NCI-H2227 (cell line): Measurements from ENCODE around the gene TYW1.
"Not testable (repeated sequence)": the region's sequence is repeated elsewhere in the genome, so short reads cannot be mapped to it uniquely, and the experiment has no call there.

Experiments
- DNase-seq: peaks from one replicate; lab custom pipeline; 2025; ENCODE audit not compliant: unreplicated experiment; lab: John Stamatoyannopoulos, UW

Gene TYW1

GRCh38 chr7:67042781-67043558 lies 46.3 kb downstream of the TYW1 start:
- not testable (repeated sequence) for DNase-seq

GRCh38 chr7:67043559-67043930 lies 46.9 kb downstream of the TYW1 start:
- DNase-seq, result not testable (repeated sequence)

- DNase-seq, result no peak
Observed at GRCh38 chr7:67045496-67045995, 48.9 kb downstream of the TYW1 start.

- not testable (repeated sequence) for DNase-seq
Observed at GRCh38 chr7:67046819-67047218, 50.2 kb downstream of the TYW1 start.

GRCh38 chr7:67049908-67050307 lies 53.3 kb downstream of the TYW1 start:
- not testable (repeated sequence) for DNase-seq

- not testable (repeated sequence) for DNase-seq
Observed at GRCh38 chr7:67052161-67052560, 55.5 kb downstream of the TYW1 start.

- DNase-seq, result no peak
Observed at GRCh38 chr7:67056683-67057082, 60.0 kb downstream of the TYW1 start.

GRCh38 chr7:67061321-67061720 lies 64.7 kb downstream of the TYW1 start:
- DNase-seq, result not testable (repeated sequence)

- DNase-seq, result not testable (repeated sequence)
Observed at GRCh38 chr7:67062802-67063201, 66.2 kb downstream of the TYW1 start.

GRCh38 chr7:67066950-67067622 lies 70.5 kb downstream of the TYW1 start:
- not testable (repeated sequence) for DNase-seq

GRCh38 chr7:67076120-67076519 lies 79.5 kb downstream of the TYW1 start:
- not testable (repeated sequence) for DNase-seq

GRCh38 chr7:67082880-67083279 lies 86.2 kb downstream of the TYW1 start:
- not testable (repeated sequence) for DNase-seq

GRCh38 chr7:67089261-67089660 lies 92.6 kb downstream of the TYW1 start:
- not testable (repeated sequence) for DNase-seq

- DNase-seq, result not testable (repeated sequence)
Observed at GRCh38 chr7:67091053-67091452, 94.4 kb downstream of the TYW1 start.

- not testable (repeated sequence) for DNase-seq
Observed at GRCh38 chr7:67098031-67098430, 101.4 kb downstream of the TYW1 start.

- not testable (repeated sequence) for DNase-seq
Observed at GRCh38 chr7:67099406-67099805, 102.8 kb downstream of the TYW1 start.

GRCh38 chr7:67100038-67100437 lies 103.4 kb downstream of the TYW1 start:
- DNase-seq, result not testable (repeated sequence)

GRCh38 chr7:67100956-67101361 lies 104.3 kb downstream of the TYW1 start:
- no peak for DNase-seq

GRCh38 chr7:67104937-67105336 lies 108.3 kb downstream of the TYW1 start:
- DNase-seq, result not testable (repeated sequence)

GRCh38 chr7:67105377-67105776 lies 108.7 kb downstream of the TYW1 start:
- no peak for DNase-seq

- not testable (repeated sequence) for DNase-seq
Observed at GRCh38 chr7:67106255-67106654, 109.6 kb downstream of the TYW1 start.

GRCh38 chr7:67111342-67111741 lies 114.7 kb downstream of the TYW1 start:
- not testable (repeated sequence) for DNase-seq
